Esophagus muscularis mucosa (tissue), 4 donors: ENCODE data around the gene GFPT1. TPM values are rescaled to one million over a fixed set of nuclear protein-coding genes. Genes with fewer than 3 reads are reported as not detected.

Experiments used
- DNase-seq: peaks from one replicate; pipeline ENCODE4 v3.0.0-alpha.2; 2017; ENCODE audit errors: extremely low spot score
- H3K27ac ChIP-seq, 4 donors: fragments of 200-600 bp; sonication (generic); replicated peaks in 1 of 4; 1 replicate in 3 of 4; 2 replicates in 1 of 4; pipeline ENCODE4 v1.5.1; 2016 to 2019; ENCODE audit warnings: mild to moderate bottlenecking in 1 of 4
- H3K27me3 ChIP-seq, 4 donors: fragments of 200-600 bp; sonication (generic); one replicate each; pipeline versions ENCODE4 v1.5.1 to v1.6.0; 2016 to 2019
- H3K36me3 ChIP-seq, 4 donors: fragments of 200-600 bp; sonication (generic); one replicate each; pipeline ENCODE4 v1.5.1; 2016 to 2019
- H3K4me1 ChIP-seq, 4 donors: fragments of 200-600 bp; sonication (generic); one replicate each; pipeline ENCODE4 v1.5.1; 2016 to 2019
- H3K4me3 ChIP-seq, 4 donors: fragments of 200-600 bp; sonication (generic); 1 replicate in 2 of 4; 2 replicates in 2 of 4; pipeline ENCODE4 v1.5.1; 2016 to 2019; ENCODE audit warnings: mild to moderate bottlenecking in 4 of 4, moderate library complexity in 1 of 4
- H3K9me3 ChIP-seq, 4 donors: fragments of 200-600 bp; sonication (generic); 1 replicate in 3 of 4; 2 replicates in 1 of 4; pipeline ENCODE4 v1.5.1; 2016 to 2019
- CTCF ChIP-seq, 3 experiments: fragments of 200-600 bp in 2 of 3; fragments of 450-650 bp in 1 of 3; sonication (generic) in 2 of 3; IDR thresholded peaks; one replicate each; pipeline ENCODE4 v1.5.1; 2017 to 2019; ENCODE audit warnings: antibody characterized with exemption in 3 of 3, mild to moderate bottlenecking in 2 of 3, moderate library complexity in 1 of 3
- EP300 ChIP-seq: sonication (generic); formaldehyde crosslinking; IDR thresholded peaks from one replicate; pipeline ENCODE4 v1.6.1; 2017; ENCODE audit warnings: antibody characterized with exemption
- POLR2A ChIP-seq: fragments of 450-650 bp; IDR thresholded peaks from one replicate; pipeline ENCODE4 v1.6.1; 2017; ENCODE audit warnings: antibody characterized with exemption, moderate library complexity, mild to moderate bottlenecking, low read depth
- POLR2AphosphoS5 ChIP-seq, 2 donors: sonication (generic); formaldehyde crosslinking; IDR thresholded peaks; one replicate each; pipeline ENCODE4 v1.6.1; 2017; ENCODE audit warnings: antibody characterized with exemption in 2 of 2
- WGBS: methylation state at CpG from one replicate; pipeline ENCODE4 v1.1.5; 2018; 5-methylcytosine and 5-hydroxymethylcytosine counted together
- intact Hi-C: fragments of 100-400 bp; cut with DNase I; formaldehyde crosslinking; loops from one replicate; pipeline ENCODE4 v1.15.1; 2023
- total RNA-seq, 4 donors: library from RNA; depleted of rRNA; stranded (reverse); fragments of >200 nt; gene quantifications; one replicate each; pipeline versions ENCODE4 v1.1.0 to v1.2.1, GENCODE V29; 2016

Gene GFPT1
- total RNA-seq = 10 to 100 TPM; 17.4 to 25.3 (median 23.2) TPM

GRCh38 chr2:69386789-69387734, at the start of gene GFPT1:
Gene GFPT1, minus strand, starts transcription at chr2:69387227. Its CDS starts 156 bp downstream, at chr2:69387071.
- H3K4me1 ChIP-seq = peaks cover 15 to 45% (median 42%) of the 10 kb centered on the region in 4 donors

GRCh38 chr2:69436596-69436937, 49.5 kb upstream of the GFPT1 start:
- Histone ChIP-seq H3K4me1 (peaks cover 16 to 52% (median 36%) of the 10 kb centered on the region in 4 donors), H3K27ac (peak overlapping the region; percentile 90 to 97 (median 96)), H3K36me3 (peaks cover 0 to 2% (median 1%) of the 10 kb centered on the region in 4 donors), H3K4me3 (peak overlapping the region; percentile 74 to 98 (median 83)), H3K9me3 (no peaks in the 10 kb centered on the region), H3K27me3 (no peaks in the 10 kb centered on the region)
- WGBS = 7% methylated on average over 5 of the region's 5 CpGs
- intact Hi-C loops = loop anchor here (5.0 kb wide), 2 partner anchors 206 to 424 kb away; partner anchors contain the start of genes AAK1 and ANTXR1
- DNase-seq = no peak
- TF ChIP-seq CTCF (IDR thresholded peaks at IDR 0.05) = peak in 1 of 3 experiments; percentile 6
- no peak for TF ChIP-seq POLR2AphosphoS5 (IDR thresholded peaks at IDR 0.05)

More at GRCh38 chr2:69386789-69387734, at the start of gene GFPT1:
- intact Hi-C loops = loop anchor here (10.0 kb wide), 2 partner anchors 258 to 328 kb away; partner anchors contain the start of gene AAK1
- H3K27me3 ChIP-seq = no peaks in the 10 kb centered on the region
- no peaks in the 10 kb centered on the region for H3K36me3 ChIP-seq
- TF ChIP-seq CTCF (IDR thresholded peaks at IDR 0.05) (peak in 1 of 3 experiments; percentile 5), POLR2A (peak; percentile 32), POLR2AphosphoS5 (IDR thresholded peaks at IDR 0.05) (peak; percentile 84 to 89), EP300 (no peak)
- no peaks in the 10 kb centered on the region for H3K9me3 ChIP-seq
- peak within 1 kb of the TSS; percentile 85 to 91 (median 86) for H3K27ac ChIP-seq
- peak; percentile 97 for DNase-seq
- H3K4me3 ChIP-seq = peak within 1 kb of the TSS; percentile 83 to 97 (median 92)
- WGBS = under 1% methylated on average over 32 of the region's 97 CpGs

- intact Hi-C loops = loop anchor here (5.0 kb wide), 2 partner anchors 208 to 422 kb away; partner anchors contain the start of genes AAK1 and ANTXR1
- H3K4me3 ChIP-seq = no peak overlapping the region
- no peaks in the 10 kb centered on the region for H3K27me3 ChIP-seq
- no peak for DNase-seq
- H3K9me3 ChIP-seq = no peaks in the 10 kb centered on the region
- 82% methylated on average over 5 of the region's 5 CpGs for WGBS
- peaks cover 16 to 58% (median 38%) of the 10 kb centered on the region in 4 donors for H3K4me1 ChIP-seq
- H3K36me3 ChIP-seq = peaks cover 0 to 20% (median 17%) of the 10 kb centered on the region in 4 donors
- TF ChIP-seq POLR2AphosphoS5 (IDR thresholded peaks at IDR 0.05) = no peak
- TF ChIP-seq CTCF (IDR thresholded peaks at IDR 0.05) = no peak
- no peak for TF ChIP-seq POLR2A
- TF ChIP-seq EP300 = no peak
- no peak overlapping the region for H3K27ac ChIP-seq
Observed at GRCh38 chr2:69434753-69435152, 47.7 kb upstream of the GFPT1 start.

- Histone ChIP-seq H3K27ac (no peak overlapping the region), H3K36me3 (peaks cover 0 to 72% (median 50%) of the 10 kb centered on the region in 4 donors)
Observed at GRCh38 chr2:69429491-69430183, 42.6 kb upstream of the GFPT1 start.

More at GRCh38 chr2:69429491-69430183, 42.6 kb upstream of the GFPT1 start:
- no peak for DNase-seq
- WGBS = 95% methylated on average over 6 of the region's 6 CpGs
- intact Hi-C loops = no loop called here
- no peaks in the 10 kb centered on the region for H3K27me3 ChIP-seq
- no peak overlapping the region for H3K4me3 ChIP-seq
- no peaks in the 10 kb centered on the region for H3K9me3 ChIP-seq
- TF ChIP-seq POLR2A (no peak), CTCF (IDR thresholded peaks at IDR 0.05) (no peak), EP300 (no peak), POLR2AphosphoS5 (IDR thresholded peaks at IDR 0.05) (no peak)
- peaks cover under 1 to 34% (median 24%) of the 10 kb centered on the region in 4 donors for H3K4me1 ChIP-seq
